C4-2B (cell line): ENCODE data around the gene LDHAL6B.

ENCODE experiments used
- ZFX ChIP-seq: fragments of 450-650 bp; IDR thresholded peaks from 2 replicates; pipeline ENCODE4 v1.6.1; 2017
- TF ChIP-seq, protein P1 (sequence below): fragments of 450-650 bp; conservative IDR thresholded peaks from 2 replicates; pipeline ENCODE4 v1.5.1; 2017; ENCODE audit warnings: mild to moderate bottlenecking

DNA sequence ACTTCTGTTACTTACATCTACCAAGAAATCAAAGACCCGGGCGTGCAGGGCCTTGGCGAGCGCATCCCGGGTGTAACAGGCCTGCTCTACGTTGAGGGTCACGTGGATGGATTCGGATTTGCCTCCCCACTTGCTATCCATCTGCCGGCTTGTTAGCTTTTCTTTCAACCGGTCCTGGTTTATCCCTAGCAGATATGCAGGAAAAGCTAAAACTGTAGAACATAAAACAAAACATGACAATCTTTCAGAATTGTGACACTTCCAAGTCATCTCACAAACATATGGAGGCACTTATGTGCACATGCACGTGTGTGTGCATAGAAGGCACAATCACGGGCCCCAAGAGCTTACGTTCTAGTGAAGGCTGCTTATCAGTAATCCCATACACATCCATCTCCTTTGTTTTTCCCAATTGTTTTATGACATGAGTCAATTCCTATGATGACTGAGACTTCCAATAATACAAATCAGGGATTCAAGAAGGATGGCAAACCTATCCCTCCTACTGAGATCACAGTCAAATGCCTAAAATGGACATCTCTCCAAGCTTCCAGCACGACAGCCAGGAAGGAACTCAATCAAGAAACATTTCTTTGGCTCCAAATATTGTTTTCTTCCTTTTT lies 11.3 kb downstream of the LDHAL6B start:
- TF ChIP-seq, protein P1, sequence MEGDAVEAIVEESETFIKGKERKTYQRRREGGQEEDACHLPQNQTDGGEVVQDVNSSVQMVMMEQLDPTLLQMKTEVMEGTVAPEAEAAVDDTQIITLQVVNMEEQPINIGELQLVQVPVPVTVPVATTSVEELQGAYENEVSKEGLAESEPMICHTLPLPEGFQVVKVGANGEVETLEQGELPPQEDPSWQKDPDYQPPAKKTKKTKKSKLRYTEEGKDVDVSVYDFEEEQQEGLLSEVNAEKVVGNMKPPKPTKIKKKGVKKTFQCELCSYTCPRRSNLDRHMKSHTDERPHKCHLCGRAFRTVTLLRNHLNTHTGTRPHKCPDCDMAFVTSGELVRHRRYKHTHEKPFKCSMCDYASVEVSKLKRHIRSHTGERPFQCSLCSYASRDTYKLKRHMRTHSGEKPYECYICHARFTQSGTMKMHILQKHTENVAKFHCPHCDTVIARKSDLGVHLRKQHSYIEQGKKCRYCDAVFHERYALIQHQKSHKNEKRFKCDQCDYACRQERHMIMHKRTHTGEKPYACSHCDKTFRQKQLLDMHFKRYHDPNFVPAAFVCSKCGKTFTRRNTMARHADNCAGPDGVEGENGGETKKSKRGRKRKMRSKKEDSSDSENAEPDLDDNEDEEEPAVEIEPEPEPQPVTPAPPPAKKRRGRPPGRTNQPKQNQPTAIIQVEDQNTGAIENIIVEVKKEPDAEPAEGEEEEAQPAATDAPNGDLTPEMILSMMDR = no peak
- no peak for TF ChIP-seq ZFX
